Measurements from ENCODE around the gene KDM2B. TPM values are rescaled to one million over a fixed set of nuclear protein-coding genes. Genes with fewer than 3 reads are reported as not detected.

KDM2B gene
- total RNA-seq, 1 experiment from 2014 or later = 45.1 TPM

GRCh38 chr12:121423682-121424623 lies 156.9 kb downstream of the KDM2B start:
- BruUV-seq (replicated peaks) = no TSS peak
- Histone ChIP-seq H3K9me3 (ENCODE audit: insufficient read depth, low read depth) (no peaks in the 10 kb centered on the region), H3F3A (ENCODE audit: insufficient read depth, low read depth) (peaks cover 8% of the 10 kb centered on the region), H2AFZ (no peak overlapping the region), H3K4me1 (replicated peaks; ENCODE audit: insufficient read depth) (no peaks in the 10 kb centered on the region), H4K20me1 (ENCODE audit: insufficient read depth) (no peaks in the 10 kb centered on the region), H3K4me2 (no peak overlapping the region), H3K27me3 (ENCODE audit: insufficient read depth, low read depth) (no peaks in the 10 kb centered on the region), H3K4me3 (no peak overlapping the region), H3K9me2 (ENCODE audit: insufficient read depth) (no peaks in the 10 kb centered on the region), H3K79me2 (ENCODE audit: low read depth) (no peaks in the 10 kb centered on the region), H3K27ac (no peak overlapping the region), H3K36me3 (ENCODE audit: low read depth) (peaks cover 24% of the 10 kb centered on the region)
- intact Hi-C loops (cut with micrococcal nuclease; ENCODE audit: unreplicated experiment) = no loop called here
- ChIA-PET CTCF (interaction anchor here (0.6 kb wide), 1 partner anchor 10 kb away, joined by 14 read pairs; no protein-coding TSS in a partner anchor), POLR2A (ENCODE audit: unreplicated experiment) (no interaction called here)
- DNase-seq = no peak
- TF ChIP-seq EZH2 (IDR thresholded peaks at IDR 0.05; ENCODE audit: low read depth) (no peak), CTCF (conservative IDR thresholded peaks at IDR 0.05) (no peak)

DNA sequence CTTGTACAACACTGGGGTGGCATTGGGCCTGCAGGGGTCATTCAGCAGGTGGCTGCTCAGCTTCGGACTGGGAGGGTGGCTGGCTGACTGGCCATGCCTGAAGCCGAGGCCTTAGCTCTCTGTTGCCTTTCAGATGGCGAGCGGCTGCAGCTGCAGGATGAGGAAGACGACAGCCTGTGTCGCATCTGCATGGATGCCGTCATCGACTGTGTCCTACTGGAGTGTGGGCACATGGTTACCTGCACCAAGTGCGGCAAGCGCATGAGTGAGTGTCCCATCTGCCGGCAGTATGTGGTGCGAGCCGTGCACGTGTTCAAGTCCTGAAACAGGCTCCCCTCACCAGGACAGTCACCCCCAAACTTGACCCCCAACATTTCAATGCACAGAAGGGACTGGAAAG lies 157.6 kb downstream of the KDM2B start:
- no peak overlapping the region for H3K4me2 ChIP-seq
- ChIA-PET POLR2A (ENCODE audit: unreplicated experiment) (no interaction called here), CTCF (no interaction called here)
- no TSS peak for BruUV-seq (replicated peaks)
- H3K9me3 ChIP-seq (ENCODE audit: insufficient read depth, low read depth) = no peaks in the 10 kb centered on the region
- no peaks in the 10 kb centered on the region for H3K4me1 ChIP-seq (replicated peaks; ENCODE audit: insufficient read depth)
- H3K27me3 ChIP-seq (ENCODE audit: insufficient read depth, low read depth) = no peaks in the 10 kb centered on the region
- peaks cover 18% of the 10 kb centered on the region for H3K36me3 ChIP-seq (ENCODE audit: low read depth)
- DNase-seq = no peak
- no peaks in the 10 kb centered on the region for H4K20me1 ChIP-seq (ENCODE audit: insufficient read depth)
- peaks cover 8% of the 10 kb centered on the region for H3F3A ChIP-seq (ENCODE audit: insufficient read depth, low read depth)
- H2AFZ ChIP-seq = no peak overlapping the region
- no peaks in the 10 kb centered on the region for H3K9me2 ChIP-seq (ENCODE audit: insufficient read depth)
- TF ChIP-seq CTCF (conservative IDR thresholded peaks at IDR 0.05) (no peak), EZH2 (IDR thresholded peaks at IDR 0.05; ENCODE audit: low read depth) (no peak)
- no peaks in the 10 kb centered on the region for H3K79me2 ChIP-seq (ENCODE audit: low read depth)
- H3K4me3 ChIP-seq = no peak overlapping the region
- intact Hi-C loops (cut with micrococcal nuclease; ENCODE audit: unreplicated experiment) = no loop called here
- H3K27ac ChIP-seq = no peak overlapping the region

DNA sequence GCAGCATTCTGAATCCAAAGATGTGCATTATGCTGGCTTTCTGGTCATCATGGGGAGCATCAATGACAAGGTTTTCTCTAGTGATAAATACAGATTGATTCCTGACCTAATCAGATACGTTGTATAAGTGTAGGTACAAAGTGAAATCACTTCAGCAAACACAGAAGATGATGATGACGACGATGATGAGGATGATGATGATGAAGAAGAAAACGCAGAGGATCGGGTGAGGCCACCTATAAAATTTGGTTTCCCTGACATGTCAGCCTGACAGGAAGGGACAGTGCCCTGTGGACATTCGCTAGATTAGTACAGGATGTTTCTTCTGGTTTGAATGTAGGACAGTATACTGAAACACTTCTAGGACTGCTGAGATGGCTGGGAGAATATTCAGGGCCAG lies 160.7 kb downstream of the KDM2B start:
- ChIA-PET CTCF (no interaction called here), POLR2A (ENCODE audit: unreplicated experiment) (no interaction called here)
- Histone ChIP-seq H3F3A (ENCODE audit: insufficient read depth, low read depth) (peaks cover 13% of the 10 kb centered on the region; the same call in 1 of the 2 replicates), H3K79me2 (ENCODE audit: low read depth) (no peaks in the 10 kb centered on the region), H3K4me3 (no peak overlapping the region), H3K27ac (no peak overlapping the region), H2AFZ (no peak overlapping the region), H3K4me2 (no peak overlapping the region), H4K20me1 (ENCODE audit: insufficient read depth) (no peaks in the 10 kb centered on the region), H3K9me3 (ENCODE audit: insufficient read depth, low read depth) (no peaks in the 10 kb centered on the region), H3K36me3 (ENCODE audit: low read depth) (peaks cover 21% of the 10 kb centered on the region), H3K4me1 (replicated peaks; ENCODE audit: insufficient read depth) (no peaks in the 10 kb centered on the region), H3K9me2 (ENCODE audit: insufficient read depth) (no peaks in the 10 kb centered on the region), H3K27me3 (ENCODE audit: insufficient read depth, low read depth) (no peaks in the 10 kb centered on the region)
- no TSS peak for BruUV-seq (replicated peaks)
- intact Hi-C loops (cut with micrococcal nuclease; ENCODE audit: unreplicated experiment) = no loop called here
- no peak for DNase-seq
- TF ChIP-seq EZH2 (IDR thresholded peaks at IDR 0.05; ENCODE audit: low read depth) (no peak), CTCF (conservative IDR thresholded peaks at IDR 0.05) (no peak)
